Measurements from ENCODE around the gene MARK2.

The MARK2 gene

DNA sequence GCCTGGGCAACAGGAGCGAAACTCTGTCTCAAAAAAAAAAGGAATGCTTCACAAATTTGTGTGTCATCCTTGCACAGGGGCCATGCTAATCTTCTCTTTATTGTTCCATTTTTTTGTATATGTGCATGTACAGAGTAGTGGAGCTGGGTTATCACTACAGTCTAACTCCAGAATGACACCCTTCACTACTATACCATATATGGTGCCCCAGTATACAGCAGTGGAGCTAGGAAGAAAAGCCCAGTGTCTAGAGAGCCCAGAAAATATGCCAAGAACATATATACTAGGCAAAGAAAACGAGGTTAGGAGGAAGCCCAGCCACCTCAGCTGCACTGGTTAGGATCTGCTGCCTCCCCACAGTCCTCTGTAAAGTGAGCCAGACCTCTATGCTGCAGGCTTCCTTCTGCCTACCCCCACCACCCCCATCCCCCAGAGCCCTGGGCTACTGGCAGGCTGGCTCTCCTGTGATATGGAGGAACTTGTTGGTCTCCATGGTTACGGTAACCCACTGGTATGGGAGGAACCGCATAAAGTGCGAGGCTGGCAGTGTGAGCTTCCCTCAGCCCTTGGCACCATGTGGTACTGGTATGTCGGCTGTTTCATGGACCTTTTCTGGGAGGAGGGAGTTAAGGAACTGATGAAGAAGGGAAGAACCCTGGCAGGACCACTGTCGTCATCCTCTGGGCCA, 43.8 kb downstream of the MARK2 start:
- DNase-seq (ENCODE audit: low read depth), result no peak

DNA sequence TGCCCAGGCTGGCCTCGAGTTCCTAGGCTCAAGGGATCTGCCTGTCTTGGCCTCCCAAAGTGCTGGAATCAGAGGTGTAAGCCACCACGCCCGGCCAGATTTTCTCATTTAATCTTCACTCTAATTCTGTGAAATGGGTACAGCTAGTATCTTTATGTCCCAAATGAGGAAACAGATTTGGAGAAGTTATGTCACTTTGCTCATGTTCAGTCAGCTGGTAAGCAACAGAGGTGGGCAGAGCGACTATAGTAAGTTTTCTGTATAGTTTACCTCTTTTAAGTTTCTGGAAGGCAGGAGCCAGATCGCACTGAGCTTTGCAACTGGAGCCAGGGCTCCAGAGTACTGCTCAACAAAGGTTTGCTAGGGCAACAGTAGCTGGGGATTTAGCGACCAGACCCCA, 44.9 kb downstream of the MARK2 start:
- no peak for DNase-seq (ENCODE audit: low read depth)

DNA sequence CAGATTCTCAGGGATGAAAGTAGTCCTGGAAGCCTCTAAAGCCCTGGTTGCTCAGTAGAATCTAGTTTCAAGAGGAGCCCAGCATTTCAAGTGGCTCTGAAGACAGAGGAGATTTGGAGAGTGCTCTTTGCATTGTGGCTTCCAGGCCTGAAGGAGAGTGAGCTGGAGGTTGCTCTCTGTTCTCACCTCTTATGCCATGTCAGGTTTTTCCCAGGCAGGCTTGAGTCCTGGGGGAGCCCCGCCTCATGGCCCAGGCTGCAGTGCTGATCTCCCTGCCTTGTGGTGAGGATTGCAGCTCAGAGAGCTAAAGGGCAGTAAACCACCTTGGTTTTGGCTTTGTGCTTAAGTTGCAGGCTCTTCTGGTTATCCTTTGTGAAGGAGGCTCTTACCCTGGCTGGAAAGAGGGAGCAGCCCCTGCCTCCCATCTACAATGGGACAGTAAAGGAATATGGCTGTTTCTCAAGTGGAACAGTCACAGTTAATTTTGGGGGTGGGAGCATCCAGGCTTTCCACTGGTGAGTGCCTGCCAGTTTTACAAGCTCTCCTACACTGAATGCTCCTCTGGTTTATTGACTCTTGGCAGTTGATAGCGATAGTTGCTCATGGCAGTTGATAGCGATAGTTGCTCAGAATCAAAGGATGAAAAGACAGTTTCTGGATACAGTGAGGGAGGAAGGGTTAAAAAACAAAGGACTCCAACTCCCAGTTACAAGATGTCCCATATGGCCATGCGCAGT, 45.5 kb downstream of the MARK2 start:
- no peak for DNase-seq (ENCODE audit: low read depth)

DNA sequence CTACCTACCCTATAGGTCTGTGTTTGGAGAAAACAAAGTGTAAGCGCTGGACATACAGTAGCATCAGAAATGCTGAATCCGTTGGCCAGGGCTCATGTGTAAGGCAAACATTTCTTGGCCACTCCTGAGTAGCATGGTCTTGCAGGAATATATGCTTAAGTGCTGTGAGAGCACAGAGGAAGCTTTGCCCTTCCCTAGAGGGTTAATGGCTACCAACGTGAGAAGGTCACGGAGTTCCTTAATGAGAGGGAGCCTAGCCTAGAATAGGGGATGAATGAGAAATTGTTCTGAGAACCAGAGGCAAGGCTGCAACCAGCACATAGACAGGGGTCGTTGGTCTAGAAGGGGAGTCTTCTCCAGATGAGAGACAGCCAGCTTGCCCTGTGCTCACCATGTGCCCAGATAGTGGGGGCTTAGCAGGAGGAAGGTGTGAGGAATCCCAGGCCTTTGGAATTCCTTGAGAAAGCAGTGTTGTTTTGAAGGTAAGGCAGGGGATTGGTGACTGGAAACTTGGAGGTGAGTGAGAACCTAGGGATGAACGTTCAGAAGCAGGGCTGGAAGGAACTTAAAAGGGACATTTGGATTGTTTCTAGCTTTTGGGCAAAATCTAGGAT, 48.6 kb downstream of the MARK2 start:
- no peak for DNase-seq (ENCODE audit: low read depth)

DNA sequence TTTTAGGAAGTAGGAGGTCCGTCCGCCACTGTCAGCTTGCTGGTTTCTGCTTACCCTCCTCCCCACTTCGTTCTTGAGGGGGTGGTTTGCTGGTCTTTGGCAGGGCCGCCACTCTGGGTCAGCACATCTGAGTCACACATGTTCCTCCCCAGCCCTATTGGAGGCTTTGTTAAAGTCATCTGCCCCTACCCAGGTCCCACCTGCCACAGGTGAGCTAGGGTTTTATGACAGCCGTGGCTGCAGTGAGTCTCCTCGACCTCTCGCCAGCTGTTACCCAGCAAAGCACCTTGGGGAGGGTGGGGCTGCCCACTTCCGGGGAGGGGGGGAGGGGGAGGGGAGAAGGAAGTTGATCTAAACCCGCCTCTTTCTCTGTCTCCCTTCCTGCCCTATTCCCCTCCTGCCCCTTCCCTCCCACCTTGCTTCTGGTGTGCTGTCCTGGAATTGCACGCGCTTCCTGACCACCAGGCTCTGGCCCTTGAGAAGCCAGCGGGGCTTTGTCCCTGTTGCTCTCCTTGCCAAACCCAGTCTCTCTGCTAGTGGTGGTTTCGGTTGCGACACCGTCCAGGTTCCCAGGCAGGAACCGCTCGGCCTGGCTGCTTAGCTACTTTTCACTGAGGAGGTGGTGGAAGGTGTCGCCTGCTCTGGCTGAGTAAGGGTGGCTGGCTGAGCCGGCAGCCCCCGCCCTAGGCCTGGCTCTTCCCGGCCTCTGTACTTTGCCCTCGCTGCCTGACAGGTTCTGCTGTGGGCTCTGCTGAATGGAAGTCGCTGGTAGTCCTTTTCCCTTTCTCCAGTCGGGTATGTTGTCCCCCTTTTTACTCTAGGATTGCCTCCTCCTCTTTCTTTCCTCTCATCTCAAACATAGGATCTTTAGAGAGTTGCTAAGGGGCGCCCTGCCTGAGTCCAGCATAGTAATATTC, 49.5 kb downstream of the MARK2 start:
- DNase-seq (ENCODE audit: low read depth), result peak; percentile 27

DNA sequence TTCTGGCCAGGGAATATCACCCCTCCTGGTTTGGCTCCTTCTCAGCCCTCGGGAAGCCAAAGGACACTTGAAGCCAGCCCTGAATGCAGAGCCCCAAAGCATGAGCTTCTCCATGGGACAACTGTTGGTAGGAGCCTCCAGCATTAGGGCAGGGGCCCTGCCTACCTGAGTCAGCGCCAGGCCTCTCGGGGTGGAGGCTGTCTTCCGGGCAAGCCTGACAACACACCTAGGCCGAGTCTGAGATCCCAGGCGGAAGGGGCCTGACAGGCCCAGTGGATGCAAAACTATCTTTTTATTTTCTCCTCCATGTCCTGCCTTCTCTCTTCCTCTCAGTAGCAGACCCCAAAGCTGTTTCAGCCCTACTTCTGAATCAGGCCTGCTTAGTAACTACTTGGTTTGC, 50.4 kb downstream of the MARK2 start:
- DNase-seq (ENCODE audit: low read depth), result no peak

DNA sequence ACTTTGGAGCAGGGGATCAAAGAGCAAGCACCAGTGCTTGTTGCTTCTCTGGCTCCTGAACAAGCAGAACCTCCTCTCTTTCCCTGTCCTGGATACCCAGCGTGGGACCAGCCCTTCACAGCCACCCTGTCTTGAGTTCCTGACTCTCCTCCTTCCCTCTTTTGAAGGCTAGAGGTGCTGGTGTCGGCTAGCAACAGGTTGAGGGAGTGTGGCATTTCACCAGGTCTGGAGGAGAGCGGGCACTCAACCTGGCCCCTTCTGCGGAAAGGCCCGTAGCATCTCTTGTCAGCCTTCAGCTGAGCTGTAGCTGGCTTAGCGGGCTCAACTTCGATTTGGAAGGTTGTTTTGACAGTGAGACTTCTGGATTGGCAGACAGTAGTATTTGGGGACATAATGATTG, 51.5 kb downstream of the MARK2 start:
- DNase-seq (ENCODE audit: low read depth), result no peak

DNA sequence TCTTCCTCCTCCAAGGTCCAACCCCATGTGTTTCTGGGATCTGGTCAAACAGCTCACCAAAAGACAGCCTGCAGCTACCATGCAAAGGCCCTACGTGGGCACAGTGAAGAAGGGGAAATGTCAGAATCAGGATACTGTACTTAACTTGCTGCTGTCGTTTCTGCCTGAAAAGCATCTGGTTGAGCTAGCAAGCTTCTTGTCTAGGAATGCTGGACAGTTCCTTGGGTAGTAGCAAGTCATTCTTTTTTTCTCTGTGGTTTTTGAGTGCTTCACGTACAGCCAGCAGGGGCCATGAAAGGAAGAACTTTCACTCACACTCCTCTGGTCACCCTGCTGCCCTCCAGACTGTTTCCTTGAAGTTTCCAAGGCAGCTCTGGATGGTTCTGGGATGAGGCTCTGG, 53.3 kb downstream of the MARK2 start:
- DNase-seq (ENCODE audit: low read depth), result peak; percentile 23

DNA sequence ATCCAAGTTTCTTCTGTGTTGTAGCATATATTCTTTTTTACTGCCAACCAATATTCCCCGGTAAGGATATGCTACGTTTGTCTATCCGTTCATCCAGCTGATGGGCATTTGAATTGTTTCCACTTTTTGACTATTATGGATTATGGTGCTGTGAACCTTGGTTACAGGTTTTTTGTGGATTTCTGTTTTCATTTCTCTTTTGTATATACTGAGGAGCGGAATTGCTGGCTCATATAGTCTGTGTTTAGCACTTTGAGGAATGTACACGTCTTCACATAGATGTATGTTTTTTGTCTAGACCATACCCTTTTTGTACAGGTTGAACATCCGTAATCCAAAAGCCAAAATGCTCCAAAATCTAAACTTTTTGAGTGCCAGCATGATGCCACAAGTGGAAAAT, 54.4 kb downstream of the MARK2 start:
- no peak for DNase-seq (ENCODE audit: low read depth)

DNA sequence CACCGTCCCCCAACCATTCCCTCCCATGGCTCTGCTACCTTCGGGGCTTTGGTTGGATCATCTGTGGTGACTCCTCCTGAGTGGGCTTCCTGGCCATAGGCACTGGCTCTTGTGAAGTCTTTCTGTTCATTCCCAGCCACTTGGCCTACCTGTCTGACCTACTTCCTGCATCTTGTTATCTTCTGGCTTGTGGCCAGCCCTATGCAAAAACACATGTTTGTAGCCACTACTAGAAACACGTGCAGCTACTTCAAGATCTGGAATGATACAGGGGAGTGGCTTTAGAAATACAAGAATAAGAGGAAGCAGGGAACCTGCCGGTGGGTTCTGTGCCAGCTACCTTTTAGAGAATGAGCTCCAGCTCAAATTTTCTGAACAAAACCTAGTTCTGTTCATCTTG, 57.2 kb downstream of the MARK2 start:
- no peak for DNase-seq (ENCODE audit: low read depth)

DNA sequence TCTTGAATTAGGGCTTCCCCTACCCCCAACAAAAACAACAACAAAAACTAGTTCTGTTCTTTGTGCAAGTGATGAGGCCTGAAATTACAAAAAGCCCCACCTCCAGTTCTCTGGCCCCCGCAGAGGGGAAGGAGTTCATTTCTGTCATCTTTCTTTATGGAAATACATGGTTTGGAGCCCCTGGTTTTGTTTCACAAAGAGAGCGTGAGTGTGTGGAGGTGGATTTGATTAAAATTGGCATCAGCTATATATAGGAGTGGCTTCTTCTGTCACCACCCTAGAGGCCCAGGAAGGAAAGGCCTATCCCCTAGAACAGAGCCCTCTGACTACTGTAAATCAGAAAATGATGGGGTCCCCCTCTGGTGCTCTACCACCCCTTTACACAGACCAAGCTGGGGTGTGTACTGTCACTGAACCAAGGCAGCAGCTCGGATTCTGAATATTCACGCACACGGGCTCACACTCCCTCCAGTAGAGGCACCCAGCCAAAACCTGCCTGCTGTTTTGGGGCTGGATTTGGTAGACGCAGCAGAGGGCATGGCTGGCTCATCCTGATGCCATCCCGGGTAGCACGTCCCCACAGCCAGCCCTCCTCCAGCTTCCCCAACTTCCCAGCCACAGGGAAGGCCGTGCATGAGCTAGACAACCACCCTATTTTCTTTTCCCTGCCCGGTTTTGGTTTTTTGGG, 58.7 kb downstream of the MARK2 start:
- no peak for DNase-seq (ENCODE audit: low read depth)

DNA sequence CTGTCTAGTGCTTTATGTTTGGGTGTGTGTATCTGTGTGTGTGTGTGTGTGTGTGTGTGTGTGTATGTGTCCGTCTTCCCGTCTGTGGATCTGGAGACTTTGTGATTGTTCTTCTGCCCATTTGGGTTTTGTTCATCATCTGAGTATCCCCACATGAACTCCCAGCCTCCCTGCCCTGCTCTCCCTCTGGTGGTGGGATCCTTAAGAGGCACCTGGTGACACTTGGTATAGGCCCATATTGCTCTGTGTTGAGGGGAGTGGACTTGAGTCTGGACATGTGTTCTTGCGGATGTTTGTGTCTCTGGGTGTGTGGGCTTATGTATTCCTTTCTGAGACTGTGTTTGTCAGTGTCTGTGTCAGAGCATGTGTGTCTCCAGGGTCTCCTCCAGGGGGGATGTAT, 62.8 kb downstream of the MARK2 start:
- peak; percentile 46 for DNase-seq (ENCODE audit: low read depth)

DNA sequence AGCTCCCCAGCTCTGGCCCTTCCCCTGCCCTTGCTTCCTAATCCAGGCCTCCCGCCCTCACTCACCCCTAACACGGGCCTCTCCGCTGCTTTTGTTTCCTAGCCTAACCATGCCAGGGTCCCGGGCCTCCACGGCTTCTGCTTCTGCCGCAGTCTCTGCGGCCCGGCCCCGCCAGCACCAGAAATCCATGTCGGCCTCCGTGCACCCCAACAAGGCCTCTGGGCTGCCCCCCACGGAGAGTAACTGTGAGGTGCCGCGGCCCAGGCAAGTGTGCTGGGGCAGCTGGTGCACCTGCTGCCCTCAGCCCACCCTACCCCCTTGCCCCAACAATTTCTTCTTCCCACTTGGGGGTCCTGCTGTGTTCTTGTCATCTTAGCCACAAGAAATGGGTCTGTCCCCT, 65.0 kb downstream of the MARK2 start:
- no peak for DNase-seq (ENCODE audit: low read depth)

DNA sequence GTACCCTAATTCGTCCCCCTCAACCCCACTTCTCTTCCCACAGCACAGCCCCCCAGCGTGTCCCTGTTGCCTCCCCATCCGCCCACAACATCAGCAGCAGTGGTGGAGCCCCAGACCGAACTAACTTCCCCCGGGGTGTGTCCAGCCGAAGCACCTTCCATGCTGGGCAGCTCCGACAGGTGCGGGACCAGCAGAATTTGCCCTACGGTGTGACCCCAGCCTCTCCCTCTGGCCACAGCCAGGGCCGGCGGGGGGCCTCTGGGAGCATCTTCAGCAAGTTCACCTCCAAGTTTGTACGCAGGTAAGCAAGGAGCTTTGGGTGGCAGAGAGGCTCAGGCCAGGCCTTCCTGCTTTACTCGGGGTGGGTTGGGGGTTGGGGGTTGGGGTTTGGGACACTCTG, 65.8 kb downstream of the MARK2 start:
- no peak for DNase-seq (ENCODE audit: low read depth)

DNA sequence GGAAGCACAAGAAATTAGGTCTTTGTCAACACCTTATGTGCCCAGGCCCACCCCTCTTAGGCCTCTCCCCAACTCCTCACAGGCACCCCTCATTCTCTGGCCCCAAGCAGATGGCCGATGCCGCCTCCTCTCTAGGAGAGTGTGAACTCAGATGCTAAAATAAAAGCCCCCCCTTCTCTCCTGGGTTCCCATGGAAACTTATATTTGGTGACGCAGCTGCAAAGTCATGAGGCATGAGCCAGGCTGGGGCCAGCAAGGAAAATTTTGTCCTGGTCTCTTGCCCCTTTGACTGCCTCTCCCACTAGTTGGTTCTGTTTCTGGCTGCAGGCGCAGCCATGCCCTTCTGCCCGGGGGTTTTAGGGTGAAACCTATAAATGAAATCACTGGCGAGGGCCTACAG, 66.3 kb downstream of the MARK2 start:
- DNase-seq (ENCODE audit: low read depth), result no peak

DNA sequence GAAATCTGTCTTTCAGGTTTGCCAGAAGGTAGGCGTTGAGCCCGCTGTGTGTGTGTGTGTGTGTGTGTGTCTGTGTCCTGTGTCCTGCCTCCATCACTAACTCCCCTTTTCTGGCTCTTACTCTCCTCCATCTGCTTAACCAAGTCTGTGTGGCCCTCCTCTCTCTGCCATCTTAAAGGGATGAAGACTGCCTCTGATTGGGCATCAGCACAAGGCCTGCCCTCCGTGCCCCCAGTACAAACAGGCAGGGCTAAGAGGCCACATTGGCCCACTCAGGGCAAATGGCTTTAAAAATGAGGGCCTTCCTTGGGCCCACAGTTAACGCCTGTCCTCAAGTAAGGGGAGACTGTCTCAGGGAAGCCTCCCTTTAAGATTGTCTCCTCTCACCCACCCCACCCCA, 67.2 kb downstream of the MARK2 start:
- DNase-seq (ENCODE audit: low read depth), result no peak

DNA sequence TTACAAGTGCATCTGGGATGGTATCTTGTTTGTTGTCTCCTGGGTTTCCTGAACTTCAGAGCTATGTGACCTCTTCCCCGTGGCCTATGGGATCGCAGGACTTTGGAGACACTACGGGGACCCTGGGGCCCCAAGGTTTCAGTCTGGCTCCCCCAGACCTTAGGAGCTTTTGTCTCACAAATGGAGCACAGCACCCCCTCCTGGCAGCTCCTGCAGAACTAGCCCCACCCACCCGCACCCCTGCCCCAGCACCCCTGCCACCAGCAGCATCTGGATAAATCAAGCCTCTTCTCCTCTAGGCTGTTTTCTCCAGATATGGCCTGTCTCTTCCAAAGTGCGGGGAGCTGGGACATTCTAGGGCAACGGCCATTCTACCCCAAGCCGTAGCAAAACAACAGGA, 67.7 kb downstream of the MARK2 start:
- DNase-seq (ENCODE audit: low read depth), result peak; percentile 36

DNA sequence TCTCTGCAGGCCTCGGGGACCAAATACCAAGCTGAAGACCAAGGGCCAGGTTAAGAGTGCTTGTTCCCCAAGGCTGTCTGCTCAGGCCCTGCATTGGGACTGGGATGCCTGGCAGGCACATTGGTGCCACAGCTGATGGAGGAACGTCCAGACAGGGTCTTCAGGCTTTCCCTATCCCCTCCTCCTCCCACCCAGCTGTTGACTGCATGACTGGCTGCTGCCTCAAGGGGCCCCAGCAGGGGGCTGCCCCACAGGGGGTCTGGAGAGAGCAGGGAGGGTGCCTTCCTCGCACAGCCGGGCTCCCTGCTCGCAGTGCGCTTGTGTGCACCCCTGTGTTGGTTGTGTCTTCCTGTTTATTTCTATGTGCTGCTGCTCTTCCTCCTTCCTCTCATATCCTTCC, 68.2 kb downstream of the MARK2 start:
- DNase-seq (ENCODE audit: low read depth), result no peak

DNA sequence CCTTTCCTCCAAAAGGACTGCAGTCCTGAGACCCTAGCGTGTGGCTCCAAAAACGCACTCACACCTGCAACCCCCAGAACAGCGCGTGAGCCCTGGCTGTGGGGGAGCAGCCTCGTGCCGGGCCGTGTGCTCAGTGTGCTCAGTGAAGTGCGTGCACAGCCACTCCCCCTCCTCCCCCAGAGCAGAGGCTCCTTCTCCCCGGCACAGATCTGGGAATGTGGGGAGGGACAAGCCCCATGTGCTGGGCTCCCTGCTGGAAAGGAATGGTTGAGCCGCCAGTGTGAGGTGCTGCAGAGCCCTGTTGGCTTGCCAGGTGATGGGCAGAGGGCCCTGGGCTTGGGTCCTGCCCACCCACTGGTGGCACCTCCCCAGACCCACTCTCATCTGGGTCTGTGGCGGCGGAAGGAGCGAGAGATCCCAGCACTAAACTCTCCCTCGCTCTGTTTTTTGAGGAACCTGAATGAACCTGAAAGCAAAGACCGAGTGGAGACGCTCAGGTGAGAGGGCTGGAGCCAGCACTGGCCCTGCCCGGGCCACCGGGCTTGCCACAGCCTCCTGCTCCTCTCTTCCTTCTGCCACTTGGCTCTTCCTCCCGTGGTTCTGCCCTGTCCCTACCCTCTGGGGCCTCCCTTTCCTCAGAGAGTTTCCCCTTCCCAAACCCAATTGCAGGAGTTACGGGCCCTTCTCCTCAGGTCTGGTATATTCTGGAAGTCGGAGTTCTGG, 69.1 kb downstream of the MARK2 start:
- no peak for DNase-seq (ENCODE audit: low read depth)

DNA sequence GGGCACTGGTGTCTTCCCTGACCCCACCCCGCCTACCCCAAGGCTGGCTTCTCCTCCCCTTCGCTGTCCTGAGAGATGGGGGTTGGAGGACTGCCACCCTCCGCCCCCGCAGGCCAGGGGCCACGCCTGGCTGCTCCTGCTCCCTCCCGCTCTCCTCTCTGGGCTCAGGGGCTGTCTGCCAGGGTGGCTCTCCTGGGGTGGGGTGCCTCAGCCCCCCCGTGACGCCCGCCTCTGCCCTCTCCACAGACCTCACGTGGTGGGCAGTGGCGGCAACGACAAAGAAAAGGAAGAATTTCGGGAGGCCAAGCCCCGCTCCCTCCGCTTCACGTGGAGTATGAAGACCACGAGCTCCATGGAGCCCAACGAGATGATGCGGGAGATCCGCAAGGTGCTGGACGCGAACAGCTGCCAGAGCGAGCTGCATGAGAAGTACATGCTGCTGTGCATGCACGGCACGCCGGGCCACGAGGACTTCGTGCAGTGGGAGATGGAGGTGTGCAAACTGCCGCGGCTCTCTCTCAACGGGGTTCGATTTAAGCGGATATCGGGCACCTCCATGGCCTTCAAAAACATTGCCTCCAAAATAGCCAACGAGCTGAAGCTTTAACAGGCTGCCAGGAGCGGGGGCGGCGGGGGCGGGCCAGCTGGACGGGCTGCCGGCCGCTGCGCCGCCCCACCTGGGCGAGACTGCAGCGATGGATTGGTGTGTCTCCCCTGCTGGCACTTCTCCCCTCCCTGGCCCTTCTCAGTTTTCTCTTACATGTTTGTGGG, 69.9 kb downstream of the MARK2 start:
- DNase-seq (ENCODE audit: low read depth), result no peak
